T1000 (cell line): ENCODE data around the gene PSME2.

Source experiments
- DNase-seq: peaks from one replicate; lab custom pipeline; 2025; ENCODE audit warnings: mixed read lengths; lab: John Stamatoyannopoulos, UW

PSME2 gene

DNA sequence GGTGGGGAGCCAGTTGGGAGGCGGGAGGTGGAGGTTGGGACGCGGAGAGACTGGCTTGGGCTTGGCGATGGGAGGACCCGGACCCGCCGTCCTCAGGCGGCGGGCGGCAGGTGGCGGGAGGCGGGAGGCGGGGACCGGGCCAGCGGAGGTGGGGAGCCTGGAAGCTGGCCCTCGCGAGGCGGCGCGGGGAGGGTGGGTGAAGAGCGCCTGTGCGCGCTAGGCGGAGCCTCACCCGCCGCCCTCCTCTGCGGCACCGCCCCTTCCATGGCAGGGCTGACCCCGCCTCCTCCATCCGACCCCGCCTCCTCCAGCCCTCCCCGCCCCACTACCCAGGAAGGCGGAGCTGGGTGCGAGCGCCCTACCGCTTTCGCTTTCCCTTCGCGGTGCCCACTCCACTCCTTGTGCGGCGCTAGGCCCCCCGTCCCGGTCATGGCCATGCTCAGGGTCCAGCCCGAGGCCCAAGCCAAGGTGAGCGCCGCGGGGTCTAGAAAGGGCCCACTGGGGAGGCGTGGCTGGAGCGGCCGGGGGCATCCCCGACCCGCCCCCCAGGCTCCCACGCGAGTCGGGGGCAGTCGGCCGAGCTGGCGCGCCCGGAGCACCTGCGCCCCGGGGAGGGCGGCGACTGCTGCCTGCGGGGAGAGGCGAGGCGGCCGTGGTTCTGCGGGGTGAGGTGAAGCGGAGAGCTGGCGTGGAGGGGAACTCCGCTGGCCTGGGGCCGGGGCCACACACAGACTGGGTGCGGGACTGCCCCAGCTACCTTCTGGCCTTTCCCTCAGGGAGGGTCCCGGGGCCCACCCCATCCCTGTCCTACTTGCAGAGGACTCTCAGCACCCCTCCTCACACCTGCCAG is 10.4 kb downstream of the PSME2 start, which contains the start of gene PSME1:
Gene PSME1, plus strand, starts transcription at position 361 of the 850 bp plus-strand sequence. Its CDS starts 69 bp downstream, at position 430.
- peak; percentile 79 for DNase-seq

DNA sequence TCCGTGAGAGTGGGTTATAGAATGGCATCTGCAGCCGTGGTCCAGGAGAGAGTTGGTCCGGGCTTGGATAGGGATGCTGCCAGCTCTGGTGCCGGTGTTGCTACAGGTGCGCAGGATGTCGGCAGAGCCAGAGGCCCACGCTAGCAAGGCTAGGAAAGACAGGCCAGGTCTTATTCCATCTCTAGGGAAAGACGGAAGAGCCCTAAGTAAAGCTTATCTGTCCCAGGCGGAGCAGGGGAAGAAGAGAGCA is 10.9 kb downstream of the PSME2 start:
- no peak for DNase-seq

GRCh38 chr14:24133735-24134134 is 12.7 kb downstream of the PSME2 start:
- DNase-seq: no peak

- no peak for DNase-seq
Observed at GRCh38 chr14:24132976-24133375, 13.4 kb downstream of the PSME2 start.

DNA sequence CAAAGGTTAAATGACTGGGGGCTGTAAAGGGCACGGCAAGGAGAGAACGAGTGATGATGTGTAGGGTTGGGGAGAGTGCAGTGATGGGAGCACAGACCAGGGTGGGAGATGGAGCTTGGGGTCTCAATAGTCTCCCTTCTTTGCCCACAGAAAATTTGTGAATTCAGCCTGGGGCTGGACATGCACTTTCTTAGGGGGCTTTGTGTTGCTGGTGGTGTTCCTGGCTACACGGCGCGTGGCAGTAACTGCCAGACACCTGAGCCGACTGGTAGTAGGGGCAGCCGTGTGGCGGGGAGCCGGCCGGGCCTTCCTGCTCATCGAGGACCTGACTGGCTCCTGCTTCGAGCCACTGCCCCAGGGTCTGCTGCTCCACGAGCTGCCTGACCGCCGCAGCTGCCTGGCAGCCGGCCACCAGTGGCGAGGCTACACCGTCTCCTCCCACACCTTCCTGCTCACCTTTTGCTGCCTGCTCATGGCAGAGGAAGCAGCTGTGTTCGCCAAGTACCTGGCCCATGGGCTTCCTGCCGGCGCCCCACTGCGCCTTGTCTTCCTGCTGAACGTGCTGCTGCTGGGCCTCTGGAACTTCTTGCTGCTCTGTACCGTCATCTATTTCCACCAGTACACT is 14.2 kb downstream of the PSME2 start:
- no peak for DNase-seq

DNA sequence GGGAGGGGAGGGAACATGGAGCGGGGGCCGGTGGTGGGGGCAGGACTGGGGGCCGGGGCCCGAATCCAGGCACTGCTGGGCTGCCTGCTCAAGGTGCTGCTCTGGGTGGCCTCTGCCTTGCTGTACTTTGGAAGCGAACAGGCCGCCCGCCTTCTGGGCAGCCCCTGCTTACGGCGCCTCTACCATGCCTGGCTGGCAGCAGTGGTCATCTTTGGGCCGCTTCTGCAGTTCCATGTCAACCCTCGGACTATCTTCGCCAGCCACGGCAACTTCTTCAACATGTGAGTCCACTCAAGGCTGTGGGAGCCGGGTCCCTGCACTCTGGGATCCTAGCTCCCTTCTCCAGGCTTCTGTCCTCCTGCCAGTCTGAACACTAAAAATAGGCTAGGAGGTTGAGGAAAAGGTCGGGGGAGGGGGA is 14.9 kb downstream of the PSME2 start:
- no peak for DNase-seq

DNA sequence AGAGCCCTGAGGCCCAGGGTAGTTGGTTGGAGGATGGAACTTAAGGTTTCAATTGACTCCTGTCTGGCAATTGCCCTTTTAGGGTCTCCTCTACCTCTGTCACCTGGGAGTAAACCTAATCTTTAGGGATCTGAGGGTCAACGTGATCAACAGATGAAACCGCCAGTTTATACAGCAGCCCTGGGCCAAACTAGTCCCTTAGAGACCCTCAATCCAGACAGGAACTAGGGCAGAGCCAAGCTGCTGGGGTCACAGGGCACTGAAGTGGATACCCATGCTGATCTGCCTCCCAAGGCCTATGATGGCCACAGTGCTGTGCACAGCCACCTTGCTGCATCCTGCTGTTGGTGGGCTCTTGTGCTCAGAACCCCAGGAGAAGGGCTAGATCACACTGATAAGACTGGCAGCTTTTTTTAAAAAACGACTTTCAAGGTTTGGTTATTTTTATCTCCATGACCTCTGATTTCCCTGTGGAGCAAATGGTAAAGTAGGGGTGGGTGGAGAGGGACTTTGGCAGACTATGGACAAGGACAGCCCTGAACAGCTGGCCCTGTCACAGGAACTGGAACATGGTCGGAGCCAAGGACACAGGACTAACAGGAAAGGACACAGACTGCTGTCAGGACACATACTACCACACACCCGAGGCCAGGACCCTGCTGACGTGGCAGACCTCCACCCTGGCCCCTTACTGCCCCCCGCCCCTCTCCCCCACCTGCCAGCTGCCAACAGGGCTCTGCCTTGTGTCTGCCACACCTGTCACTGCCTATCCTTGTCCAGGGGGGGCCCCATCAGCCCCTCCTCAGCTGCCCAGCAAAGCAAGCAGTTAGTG is 15.5 kb downstream of the PSME2 start:
- DNase-seq: no peak

- no peak for DNase-seq
Observed at GRCh38 chr14:24130380-24130716, 16.1 kb downstream of the PSME2 start, which contains the start of gene FITM1. FITM1 (plus strand) TSS chr14:24130659; CDS start chr14:24131564, 905 bp downstream.

GRCh38 chr14:24129410-24129998 is 16.9 kb downstream of the PSME2 start:
- DNase-seq: no peak

GRCh38 chr14:24127673-24128072 is 18.7 kb downstream of the PSME2 start:
- DNase-seq: no peak

GRCh38 chr14:24126939-24127338 is 19.5 kb downstream of the PSME2 start:
- no peak for DNase-seq

- DNase-seq: no peak
Observed at GRCh38 chr14:24123424-24124417, 22.7 kb downstream of the PSME2 start.

DNA sequence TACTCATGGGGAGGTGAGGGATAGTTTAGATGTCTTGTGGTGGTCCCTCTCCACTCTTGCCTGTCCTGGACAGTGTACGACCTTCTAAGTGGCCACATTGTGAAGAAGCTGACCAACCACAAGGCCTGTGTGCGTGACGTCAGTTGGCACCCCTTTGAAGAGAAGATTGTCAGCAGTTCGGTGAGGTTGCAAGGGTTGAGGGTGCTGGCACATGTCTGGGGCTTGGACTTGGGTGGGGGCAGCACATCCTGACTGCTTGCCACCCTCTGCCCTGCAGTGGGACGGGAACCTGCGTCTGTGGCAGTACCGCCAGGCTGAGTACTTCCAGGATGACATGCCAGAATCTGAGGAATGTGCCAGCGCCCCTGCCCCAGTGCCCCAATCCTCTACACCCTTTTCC is 23.5 kb downstream of the PSME2 start:
- no peak for DNase-seq

GRCh38 chr14:24122416-24122815 is 24.0 kb downstream of the PSME2 start:
- no peak for DNase-seq

- no peak for DNase-seq
Observed at GRCh38 chr14:24121210-24121609, 25.2 kb downstream of the PSME2 start.

GRCh38 chr14:24119691-24120090 is 26.7 kb downstream of the PSME2 start:
- no peak for DNase-seq

DNA sequence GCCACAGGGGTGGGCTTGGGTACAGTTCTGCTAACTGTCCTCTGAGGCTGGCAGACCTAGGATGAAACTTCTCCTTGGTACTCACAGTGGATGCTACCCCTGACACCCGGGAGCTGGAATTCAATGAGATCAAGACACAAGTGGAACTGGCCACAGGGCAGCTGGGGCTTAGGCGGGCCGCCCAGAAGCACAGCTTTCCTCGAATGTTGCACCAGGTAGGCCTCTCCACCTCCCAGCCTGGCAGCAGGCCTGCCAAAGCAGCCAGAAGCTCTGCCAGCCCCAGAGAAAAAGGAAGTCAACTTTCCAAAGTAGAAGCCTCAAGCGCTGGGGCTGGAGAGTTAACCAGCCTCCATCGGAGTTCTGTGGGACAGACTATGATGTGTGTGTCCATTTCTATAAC is 29.2 kb downstream of the PSME2 start:
- DNase-seq: no peak

- DNase-seq: no peak
Observed at GRCh38 chr14:24116128-24116814, 30.1 kb downstream of the PSME2 start.

GRCh38 chr14:24115422-24116127 is 30.8 kb downstream of the PSME2 start:
- no peak for DNase-seq
